AG04450 (cell line): ENCODE results near the gene C6orf15. TPM values are rescaled to one million over a fixed set of nuclear protein-coding genes. Genes with fewer than 3 reads are reported as not detected.

ENCODE experiments used
- CTCF ChIA-PET: fragments of 300-600, 350-600 bp; formaldehyde crosslinking; extraction: SDS; loops from one replicate; lab custom pipeline; 2022; ENCODE audit warnings: antibody characterized with exemption, inconsistent platforms; lab: Charles Lee
- POLR2A ChIA-PET: fragments of 350-600 bp; formaldehyde crosslinking; extraction: SDS; loops from one replicate; lab custom pipeline; 2021; ENCODE audit warnings: antibody characterized with exemption, inconsistent platforms; lab: Yijun Ruan, JAX
- DNase-seq: peaks from one replicate; pipeline ENCODE4 v3.0.0-alpha.2; 2011; ENCODE audit warnings: low read depth, low spot score
- H3K27ac ChIP-seq: one replicate; pipeline ENCODE4 v1.5.1; 2012; ENCODE audit warnings: low read depth, low read length, control low read depth
- H3K27me3 ChIP-seq: one replicate; pipeline ENCODE4 v1.6.0; 2012; ENCODE audit warnings: low read length; ENCODE audit not compliant: control insufficient read depth, insufficient read depth
- H3K4me3 ChIP-seq: 2 replicates; pipeline ENCODE4 v1.5.1; 2011; ENCODE audit warnings: mild to moderate bottlenecking, low read depth, low read length, control low read depth
- H3K9me3 ChIP-seq: 2 replicates; pipeline ENCODE4 v1.5.1; 2012; ENCODE audit warnings: low read length; ENCODE audit not compliant: control insufficient read depth, insufficient read depth
- polyA plus RNA-seq: library from polyadenylated mRNA; depleted of rRNA; stranded (reverse); fragments of >200 nt; gene quantifications from 2 replicates; pipeline ENCODE4 v1.2.3, GENCODE V29; 2011
- TF ChIP-seq, protein P1 (sequence below): IDR thresholded peaks from 2 replicates; pipeline ENCODE4 v1.5.1; 2011; ENCODE audit warnings: low read depth, low read length, control low read depth, inconsistent platforms

The C6orf15 gene
- polyA plus RNA-seq, 1 experiment: not detected

DNA sequence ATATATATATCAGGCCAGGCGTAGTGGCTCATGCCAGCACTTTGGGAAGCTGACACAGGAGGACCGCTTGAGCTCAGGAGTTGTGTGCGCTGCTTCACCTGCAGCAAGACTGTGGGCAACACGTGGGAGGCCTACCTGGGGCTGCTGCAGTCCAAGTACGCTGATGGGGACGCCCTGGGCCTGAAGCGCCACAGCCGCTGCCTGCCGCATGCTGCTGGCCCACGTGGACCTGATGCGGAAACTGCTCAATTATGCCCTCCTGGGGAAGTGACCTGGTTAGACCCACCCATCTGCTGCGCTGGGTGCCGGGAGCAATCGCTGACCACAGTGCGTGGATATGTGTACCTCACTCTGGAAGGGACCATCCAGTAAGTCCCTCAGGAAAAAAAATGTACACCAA, 28.3 kb upstream of the C6orf15 start:
- H3K9me3 ChIP-seq: no peaks in the 10 kb centered on the region; the same call in 1 of the 2 replicates
- H3K27ac ChIP-seq: no peak overlapping the region
- H3K4me3 ChIP-seq: no peak overlapping the region
- DNase-seq: no peak
- ChIA-PET CTCF (interaction anchor here (1.3 kb wide), 1 partner anchor 226 kb away, joined by 3 read pairs; no protein-coding TSS in a partner anchor), POLR2A (no interaction called here)
- TF ChIP-seq, protein P1, sequence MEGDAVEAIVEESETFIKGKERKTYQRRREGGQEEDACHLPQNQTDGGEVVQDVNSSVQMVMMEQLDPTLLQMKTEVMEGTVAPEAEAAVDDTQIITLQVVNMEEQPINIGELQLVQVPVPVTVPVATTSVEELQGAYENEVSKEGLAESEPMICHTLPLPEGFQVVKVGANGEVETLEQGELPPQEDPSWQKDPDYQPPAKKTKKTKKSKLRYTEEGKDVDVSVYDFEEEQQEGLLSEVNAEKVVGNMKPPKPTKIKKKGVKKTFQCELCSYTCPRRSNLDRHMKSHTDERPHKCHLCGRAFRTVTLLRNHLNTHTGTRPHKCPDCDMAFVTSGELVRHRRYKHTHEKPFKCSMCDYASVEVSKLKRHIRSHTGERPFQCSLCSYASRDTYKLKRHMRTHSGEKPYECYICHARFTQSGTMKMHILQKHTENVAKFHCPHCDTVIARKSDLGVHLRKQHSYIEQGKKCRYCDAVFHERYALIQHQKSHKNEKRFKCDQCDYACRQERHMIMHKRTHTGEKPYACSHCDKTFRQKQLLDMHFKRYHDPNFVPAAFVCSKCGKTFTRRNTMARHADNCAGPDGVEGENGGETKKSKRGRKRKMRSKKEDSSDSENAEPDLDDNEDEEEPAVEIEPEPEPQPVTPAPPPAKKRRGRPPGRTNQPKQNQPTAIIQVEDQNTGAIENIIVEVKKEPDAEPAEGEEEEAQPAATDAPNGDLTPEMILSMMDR: no peak
- no peaks in the 10 kb centered on the region for H3K27me3 ChIP-seq

DNA sequence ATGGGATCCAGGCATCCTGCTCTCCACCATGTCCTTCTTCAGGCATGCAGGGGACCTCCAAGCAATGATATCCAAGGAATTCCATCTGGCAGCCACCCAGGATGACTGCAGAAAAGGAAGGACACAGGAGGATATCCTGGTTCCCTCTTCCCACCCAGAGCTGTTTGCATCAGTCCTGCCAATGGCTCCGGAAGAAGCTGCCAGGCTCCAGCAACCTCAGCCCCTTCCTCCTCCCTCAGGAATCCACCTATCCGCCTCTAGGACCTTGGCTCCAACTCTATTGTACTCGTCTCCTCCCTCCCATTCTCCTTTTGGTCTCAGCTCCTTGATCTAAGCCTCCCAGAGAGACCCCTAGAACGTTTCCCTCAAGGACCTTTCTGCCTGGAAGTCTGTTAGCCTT, 27.2 kb upstream of the C6orf15 start:
- no peaks in the 10 kb centered on the region; the same call in 1 of the 2 replicates for H3K9me3 ChIP-seq
- H3K27ac ChIP-seq: no peak overlapping the region
- TF ChIP-seq, protein P1: no peak
- ChIA-PET POLR2A (interaction anchor here (1.2 kb wide), 1 partner anchor 19 kb away, joined by 4 read pairs; the partner anchor contains the start of gene TCF19), CTCF (interaction anchor here (1.3 to 3.6 kb wide), 3 partner anchors 11 to 227 kb away, joined by 3 to 64 read pairs (median 6); no protein-coding TSS in a partner anchor)
- no peak overlapping the region for H3K4me3 ChIP-seq
- DNase-seq: no peak
- no peaks in the 10 kb centered on the region for H3K27me3 ChIP-seq

DNA sequence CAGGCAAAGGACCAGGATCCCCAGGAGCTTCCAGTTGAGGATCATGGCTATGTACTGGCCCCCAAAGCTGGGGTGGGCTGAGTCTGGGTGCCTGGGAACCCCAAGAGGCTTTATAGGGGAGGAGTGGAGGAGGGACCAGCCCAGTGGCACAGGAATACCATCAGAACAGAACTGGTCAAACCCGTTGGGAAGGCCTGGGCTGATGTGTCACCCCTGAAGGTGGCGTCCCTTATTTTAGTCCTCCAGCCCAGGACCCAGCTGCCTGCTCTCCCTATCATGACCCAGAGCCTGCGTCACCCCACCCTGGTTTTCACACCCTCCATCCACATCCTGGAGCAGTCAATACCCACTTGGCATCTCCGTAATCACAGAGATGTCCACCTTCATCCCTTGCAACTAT, 26.6 kb upstream of the C6orf15 start, which contains the start of gene PSORS1C2:
PSORS1C2 (minus strand) TSS at position 85 of the 400 bp plus-strand sequence; CDS start at position 45, 40 bp downstream.
- CTCF ChIA-PET: interaction anchor here (0.6 to 3.6 kb wide), 8 partner anchors 8 to 292 kb away, joined by 3 to 64 read pairs (median 6); partner anchors contain the start of gene TCF19
- DNase-seq: no peak
- no peaks in the 10 kb centered on the region for H3K27me3 ChIP-seq
- TF ChIP-seq, protein P1: no peak
- H3K9me3 ChIP-seq: no peaks in the 10 kb centered on the region; the same call in 1 of the 2 replicates
- H3K4me3 ChIP-seq: no peak within 1 kb of the TSS
- POLR2A ChIA-PET: interaction anchor here (1.2 kb wide), 1 partner anchor 19 kb away, joined by 4 read pairs; the partner anchor contains the start of gene TCF19
- H3K27ac ChIP-seq: no peak within 1 kb of the TSS

DNA sequence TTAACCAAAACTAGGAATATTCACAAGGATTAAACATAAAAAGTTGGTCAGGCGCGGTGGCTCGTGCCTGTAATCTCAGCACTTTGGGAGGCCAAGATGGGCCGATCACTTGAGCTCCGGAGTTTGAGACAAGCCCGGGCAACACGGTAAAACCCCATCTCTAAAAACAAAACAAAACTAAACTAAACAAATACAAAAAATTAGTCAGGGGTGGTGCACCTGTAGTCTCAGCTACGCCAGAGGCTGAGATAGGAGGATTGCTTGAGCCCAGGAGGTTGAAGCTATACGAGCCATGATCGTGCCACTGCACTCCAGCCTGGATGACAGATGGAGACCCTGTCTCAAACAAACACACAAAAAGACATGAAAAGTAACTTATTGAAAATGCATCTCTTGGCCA, 23.3 kb upstream of the C6orf15 start:
- TF ChIP-seq, protein P1: no peak
- POLR2A ChIA-PET: no interaction called here
- Histone ChIP-seq H3K4me3 (no peak overlapping the region), H3K27me3 (no peaks in the 10 kb centered on the region), H3K27ac (no peak overlapping the region), H3K9me3 (no peaks in the 10 kb centered on the region; the same call in 1 of the 2 replicates)
- no peak for DNase-seq
- CTCF ChIA-PET: interaction anchor here (0.6 to 7.0 kb wide), 4 partner anchors 57 to 961 kb away, joined by 3 to 64 read pairs (median 8); no protein-coding TSS in a partner anchor

DNA sequence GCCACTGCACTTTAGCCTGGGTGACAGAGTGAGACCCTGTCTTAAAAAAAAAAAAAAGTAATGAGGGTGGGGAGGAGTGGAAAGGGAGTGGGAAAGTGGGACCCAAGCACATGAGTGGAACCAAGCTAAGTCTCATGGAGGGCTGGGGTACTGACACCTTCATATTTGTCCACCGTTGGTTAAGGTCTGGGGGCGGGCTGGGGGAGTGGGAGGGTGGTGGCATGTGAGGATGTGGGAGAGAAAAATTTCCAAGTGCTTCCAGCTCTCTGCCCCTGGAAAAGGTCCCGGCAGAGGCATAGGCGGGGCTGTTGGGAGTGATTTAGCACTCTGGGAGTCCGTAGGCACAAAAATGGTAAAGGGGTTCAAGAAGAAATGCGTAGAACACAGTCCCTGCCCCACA, 20.4 kb upstream of the C6orf15 start:
- Histone ChIP-seq H3K27me3 (peaks cover 13% of the 10 kb centered on the region), H3K27ac (no peak overlapping the region), H3K9me3 (no peaks in the 10 kb centered on the region), H3K4me3 (no peak overlapping the region)
- TF ChIP-seq, protein P1: no peak
- CTCF ChIA-PET: interaction anchor here (0.5 to 7.0 kb wide), 6 partner anchors 9 to 234 kb away, joined by 3 to 64 read pairs (median 4); no protein-coding TSS in a partner anchor
- no peak for DNase-seq
- POLR2A ChIA-PET: no interaction called here
